Ammon's horn (tissue), 1 donor: ENCODE measurements around the gene CCSER1.
"Not testable (repeated sequence)": the region's sequence is repeated elsewhere in the genome, so short reads cannot be mapped to it uniquely, and the experiment has no call there.

ENCODE experiments used
- DNase-seq: peaks from one replicate; pipeline ENCODE4 v3.0.0-alpha.2; 2016; ENCODE audit warnings: low spot score

CCSER1 gene

DNA sequence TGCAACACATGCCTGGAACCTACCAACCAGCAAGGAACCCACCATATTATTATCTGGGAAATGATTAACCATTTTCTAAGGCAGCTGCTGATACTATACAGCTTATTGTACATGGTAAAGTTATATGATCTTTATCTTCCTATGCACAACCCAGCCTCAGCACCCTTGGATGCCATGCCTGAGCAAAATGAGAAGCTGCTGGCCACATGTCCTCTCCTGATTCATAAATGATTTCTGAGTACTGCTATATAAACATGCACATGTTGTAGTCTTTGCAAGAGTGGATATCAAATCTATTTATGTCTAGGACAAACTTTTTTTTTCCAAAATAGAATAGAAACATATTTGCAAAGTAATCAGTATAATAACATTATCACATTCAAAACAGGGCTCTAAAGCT lies 1043.6 kb downstream of the CCSER1 start:
- no peak for DNase-seq

DNA sequence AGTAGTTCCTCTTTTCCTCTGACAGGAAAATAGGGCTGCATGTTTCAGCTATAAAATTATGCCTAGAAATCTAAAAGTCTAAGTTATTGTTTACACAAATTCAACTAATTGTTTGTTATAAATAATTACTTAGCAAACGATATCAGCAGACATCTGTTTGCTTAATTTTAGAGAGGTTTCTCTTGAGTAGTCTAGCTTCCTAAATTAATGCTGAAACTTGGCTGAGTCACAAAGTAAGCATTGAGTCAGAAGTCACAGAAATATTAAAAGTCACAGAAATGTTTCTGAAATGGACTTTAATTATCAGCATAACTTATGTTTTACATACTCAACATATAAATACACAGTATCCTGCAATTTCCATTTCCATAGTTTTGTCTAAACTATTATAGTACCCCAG lies 1044.0 kb downstream of the CCSER1 start:
- no peak for DNase-seq

DNA sequence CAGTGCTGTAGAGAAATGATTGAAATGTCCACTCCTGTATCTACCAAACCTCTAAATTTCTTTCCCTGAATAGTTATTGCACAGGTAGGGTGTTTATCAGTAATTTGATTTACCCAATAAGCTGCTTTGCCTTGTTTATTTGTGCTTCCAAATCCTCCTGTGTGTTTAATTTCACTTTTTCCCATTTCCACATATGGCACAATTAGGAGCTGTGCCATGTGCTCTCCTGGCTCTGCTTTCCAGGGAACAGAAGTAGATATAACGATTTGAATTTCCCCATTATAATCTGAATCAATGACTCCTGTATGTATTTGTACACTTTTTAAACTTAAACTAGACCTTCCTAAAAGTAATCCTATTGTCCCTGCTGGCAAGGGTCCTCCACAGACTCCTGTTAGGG lies 1057.9 kb downstream of the CCSER1 start:
- DNase-seq = not testable (repeated sequence)

DNA sequence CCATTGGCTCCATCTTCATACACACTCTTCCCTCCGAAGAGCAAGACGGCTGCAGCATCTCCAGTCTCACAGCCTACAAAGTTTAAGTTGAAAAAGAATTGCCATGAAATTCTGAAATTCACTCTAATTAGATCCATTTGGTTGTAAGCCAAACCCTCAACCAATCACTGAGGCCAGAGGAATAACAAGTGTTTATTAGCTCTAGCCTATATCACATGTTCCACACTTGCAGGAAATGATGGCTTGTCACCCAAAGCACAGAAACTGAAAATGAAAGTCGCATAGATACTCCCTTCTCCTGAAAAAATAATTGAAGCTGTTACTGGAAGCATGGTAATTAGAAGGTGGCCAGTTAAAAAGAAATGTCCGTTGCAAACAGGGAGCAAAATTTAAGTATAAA lies 1071.8 kb downstream of the CCSER1 start:
- DNase-seq = peak; percentile 10

DNA sequence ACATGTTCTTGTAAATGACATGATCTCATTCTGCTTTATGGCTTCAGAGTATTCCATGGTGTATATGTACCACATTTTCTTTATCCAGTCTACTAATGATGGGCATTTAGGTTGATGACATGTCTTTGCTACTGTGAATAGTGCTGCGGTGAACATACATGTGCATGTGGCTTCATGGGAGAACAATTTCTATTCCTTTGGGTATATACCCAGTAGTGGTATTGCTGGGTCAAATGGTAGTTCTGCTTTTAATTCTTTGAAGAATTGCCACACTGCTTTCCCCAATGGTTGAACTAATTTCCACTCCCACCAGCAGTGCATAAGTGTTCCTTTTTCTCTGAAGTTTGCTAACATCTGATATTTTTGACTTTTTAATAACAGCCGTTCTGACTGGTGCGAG lies 1080.3 kb downstream of the CCSER1 start:
- DNase-seq = no peak

DNA sequence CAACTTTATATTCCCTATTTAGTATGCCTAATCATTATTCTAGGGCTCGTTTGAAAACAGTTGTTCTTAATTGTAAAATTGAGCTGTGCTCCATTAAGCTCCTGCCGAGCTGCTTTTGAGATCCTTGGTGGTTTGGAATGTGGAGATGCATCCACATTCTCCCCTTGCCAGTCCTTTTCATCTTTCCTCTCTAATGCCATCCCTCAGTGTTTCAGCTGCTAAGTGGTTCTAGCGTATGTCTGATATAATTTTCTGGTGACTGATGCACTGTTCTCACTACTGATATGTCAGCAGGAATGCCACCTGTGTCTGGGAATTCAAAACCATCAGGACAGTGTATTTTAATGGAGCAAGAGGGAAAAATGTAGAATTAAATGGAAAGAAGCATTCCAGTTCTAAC lies 1085.0 kb downstream of the CCSER1 start:
- no peak for DNase-seq

DNA sequence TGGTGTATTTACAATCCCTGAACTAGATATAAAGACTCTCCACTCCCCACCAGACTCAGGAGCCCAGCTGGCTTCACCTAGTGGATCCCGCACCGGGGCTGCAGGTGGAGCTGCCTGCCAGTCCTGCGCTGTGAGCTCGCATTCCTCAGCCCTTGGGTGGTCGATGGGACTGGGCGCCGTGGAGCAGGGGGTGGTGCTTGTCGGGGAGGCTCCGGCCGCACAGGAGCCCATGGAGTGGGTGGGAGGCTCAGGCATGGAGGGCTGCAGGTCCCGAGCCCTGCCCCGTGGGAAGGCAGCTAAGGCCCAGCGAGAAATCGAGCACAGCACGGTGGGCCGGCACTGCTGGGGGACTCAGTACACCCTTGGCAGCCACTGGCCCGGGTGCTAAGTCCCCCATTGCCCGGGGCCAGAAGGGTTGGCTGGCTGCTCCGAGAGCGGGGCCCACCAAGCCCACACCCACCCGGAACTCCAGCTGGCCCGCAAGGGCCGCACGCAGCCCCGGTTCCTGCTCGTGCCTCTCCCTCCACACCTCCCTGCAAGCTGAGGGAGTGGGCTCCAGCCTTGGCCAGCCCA lies 1090.7 kb downstream of the CCSER1 start:
- not testable (repeated sequence) for DNase-seq

DNA sequence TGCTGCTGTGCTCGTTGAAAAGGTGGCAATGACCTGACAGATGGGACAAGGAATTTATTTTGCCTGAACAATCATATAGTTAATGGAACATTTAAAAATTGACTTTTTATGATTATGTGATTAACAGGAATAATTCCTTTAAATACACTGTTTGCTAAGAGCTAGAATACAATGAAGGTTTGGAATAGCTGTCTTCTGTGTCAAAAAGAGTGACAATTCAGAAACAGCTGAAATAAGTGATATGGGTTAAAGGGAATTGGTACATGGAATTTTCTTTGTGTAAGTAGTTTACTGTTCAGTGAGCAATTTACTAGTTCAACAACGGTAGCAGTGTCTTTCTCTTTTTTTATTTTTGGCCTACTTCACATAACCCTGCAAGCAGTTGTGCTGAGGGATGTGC lies 1093.1 kb downstream of the CCSER1 start:
- DNase-seq = no peak

DNA sequence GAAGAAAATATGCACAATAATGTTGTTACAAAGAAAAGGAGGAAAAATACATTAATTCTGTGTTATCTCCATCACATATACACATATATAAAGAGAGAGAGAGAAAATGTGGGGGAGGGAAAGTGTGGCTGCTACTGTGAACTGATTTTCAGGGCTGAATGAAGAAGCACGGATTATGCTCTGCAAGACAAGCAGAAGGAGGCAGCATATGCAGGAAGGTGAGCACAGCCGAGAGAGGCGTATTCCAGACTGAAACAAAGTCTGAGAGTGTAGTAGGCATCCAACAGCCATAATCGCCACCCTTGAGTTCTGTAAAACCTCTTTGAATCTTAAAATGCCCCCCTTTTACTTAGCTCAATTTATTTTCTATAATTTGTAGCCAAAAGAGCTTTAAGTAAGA lies 1094.8 kb downstream of the CCSER1 start:
- DNase-seq = no peak

DNA sequence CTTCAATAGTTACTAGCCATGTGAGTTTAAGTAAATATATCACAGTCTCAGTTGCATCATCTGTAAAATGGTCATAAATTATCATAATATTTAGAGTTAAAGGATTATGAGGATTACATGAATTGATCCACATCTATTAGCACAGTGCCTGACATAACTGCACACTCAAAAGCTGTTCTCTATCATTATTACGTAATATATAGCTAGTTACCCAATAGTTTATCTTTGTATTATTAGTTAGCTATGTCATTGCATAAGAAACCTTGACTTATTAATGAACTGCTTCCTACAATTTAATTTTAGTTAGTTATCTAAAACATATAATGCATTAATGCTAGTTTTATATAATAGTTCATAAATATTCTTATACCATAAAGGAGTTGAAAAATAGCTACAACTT lies 1099.7 kb downstream of the CCSER1 start:
- DNase-seq = no peak

DNA sequence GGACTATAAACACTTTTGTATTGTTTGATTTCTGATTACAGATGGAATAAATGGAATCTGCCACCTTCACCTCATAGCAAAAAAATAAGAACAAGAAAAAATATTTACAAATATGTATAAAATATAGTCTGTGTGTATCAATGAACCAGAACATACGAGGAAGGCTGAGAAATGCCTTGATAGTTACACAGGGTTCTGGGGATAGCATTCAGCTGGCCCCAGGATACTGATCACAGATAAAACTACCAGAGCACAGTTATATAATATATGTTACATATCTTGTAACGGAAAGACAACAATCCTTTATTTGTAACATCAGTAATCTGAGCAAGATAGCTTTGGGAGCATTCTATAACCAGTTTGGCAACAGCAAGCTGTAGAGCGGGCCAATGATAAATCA lies 1101.5 kb downstream of the CCSER1 start:
- no peak for DNase-seq

DNA sequence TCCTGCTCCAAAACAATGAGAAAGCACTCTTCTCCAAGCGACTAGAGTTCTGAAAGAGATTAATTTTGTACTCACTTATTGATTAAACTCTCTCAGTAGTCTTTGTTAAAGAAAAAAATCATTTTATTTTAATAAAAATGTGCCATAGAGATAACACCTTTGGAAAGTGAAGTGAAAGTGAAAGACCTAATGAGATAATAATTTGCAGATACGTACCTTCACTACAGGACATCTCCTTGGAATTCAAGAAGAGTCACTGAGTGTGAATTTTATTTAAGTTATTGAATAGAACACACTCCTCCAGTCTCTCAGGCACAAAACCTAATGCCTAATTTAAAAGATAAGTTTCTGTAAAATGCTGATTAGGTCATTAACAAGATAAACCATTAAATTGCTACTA lies 1106.0 kb downstream of the CCSER1 start:
- no peak for DNase-seq

DNA sequence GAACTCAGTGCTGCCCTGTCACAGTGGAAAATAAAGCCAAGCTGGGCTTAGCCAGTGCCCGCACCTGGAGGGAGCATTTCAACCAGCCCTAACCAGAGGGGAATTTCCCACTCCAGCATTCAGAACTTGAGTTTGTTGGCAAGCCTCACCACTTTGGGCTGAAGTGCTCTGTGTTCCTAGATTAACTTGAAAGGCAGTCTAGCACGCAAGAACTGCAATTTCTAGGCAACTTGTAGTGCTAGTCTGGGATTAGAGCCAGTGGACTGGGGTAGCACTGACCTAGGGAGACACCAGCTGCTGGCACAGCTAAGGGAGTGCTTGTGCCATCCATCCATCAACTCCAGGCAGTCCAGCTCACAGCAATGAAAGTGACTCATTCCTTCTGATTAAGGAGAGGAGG lies 1115.9 kb downstream of the CCSER1 start:
- DNase-seq = peak; percentile 31

DNA sequence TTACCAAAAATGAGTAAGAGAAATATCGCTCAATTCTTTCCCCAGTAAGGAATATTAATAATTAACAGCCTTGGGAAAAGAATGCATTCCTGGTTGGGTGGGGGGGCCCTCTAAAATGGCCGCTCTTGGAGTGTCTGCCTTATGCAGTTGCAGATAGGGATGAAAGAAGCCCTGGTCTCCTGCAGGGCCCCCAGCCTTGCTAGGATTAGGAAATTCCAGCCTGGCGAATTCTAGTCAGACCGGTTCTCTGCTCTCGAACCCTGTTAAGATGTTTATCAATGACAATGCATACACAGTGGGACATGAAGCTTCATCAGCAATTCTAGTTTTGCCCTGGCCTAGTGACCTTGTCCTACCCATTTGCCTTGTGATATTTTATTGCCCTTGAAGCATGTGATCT lies 1128.8 kb downstream of the CCSER1 start:
- DNase-seq = no peak

DNA sequence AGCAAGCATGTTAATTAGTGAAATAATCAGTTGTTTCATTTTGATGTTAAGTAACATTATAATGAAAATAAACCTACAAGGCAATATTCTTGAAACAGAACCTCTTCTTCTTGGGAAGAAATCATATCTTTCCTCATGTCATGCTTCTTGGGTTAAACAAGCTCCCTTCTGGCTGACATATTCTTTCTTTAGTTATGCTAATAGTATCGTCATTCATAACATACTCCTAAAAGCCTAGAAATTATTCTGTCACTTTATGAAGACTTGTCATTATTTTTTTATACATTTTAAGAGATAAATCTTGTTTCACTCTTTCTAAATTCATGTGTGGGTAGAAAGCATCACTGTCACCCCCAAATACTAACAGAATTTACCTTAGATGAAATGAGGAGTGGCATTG lies 1129.6 kb downstream of the CCSER1 start:
- no peak for DNase-seq

DNA sequence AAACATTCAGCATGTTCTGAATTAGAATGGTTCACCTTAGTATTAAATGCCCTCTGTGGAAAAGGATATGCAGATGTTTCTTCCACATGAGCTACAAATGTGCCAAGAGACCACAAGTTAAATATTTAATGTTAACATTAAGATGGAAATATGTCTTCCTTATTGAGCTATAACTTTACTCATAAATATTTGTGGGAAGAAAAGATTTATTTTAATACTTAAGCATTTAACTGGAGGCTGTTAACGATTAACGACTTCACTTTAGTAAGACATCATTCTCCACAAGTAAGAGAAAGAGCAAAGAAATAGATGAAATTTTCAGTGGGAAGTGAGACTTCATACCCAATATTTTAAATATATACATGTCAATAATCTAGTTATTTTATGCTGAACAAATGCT lies 1130.5 kb downstream of the CCSER1 start:
- no peak for DNase-seq

DNA sequence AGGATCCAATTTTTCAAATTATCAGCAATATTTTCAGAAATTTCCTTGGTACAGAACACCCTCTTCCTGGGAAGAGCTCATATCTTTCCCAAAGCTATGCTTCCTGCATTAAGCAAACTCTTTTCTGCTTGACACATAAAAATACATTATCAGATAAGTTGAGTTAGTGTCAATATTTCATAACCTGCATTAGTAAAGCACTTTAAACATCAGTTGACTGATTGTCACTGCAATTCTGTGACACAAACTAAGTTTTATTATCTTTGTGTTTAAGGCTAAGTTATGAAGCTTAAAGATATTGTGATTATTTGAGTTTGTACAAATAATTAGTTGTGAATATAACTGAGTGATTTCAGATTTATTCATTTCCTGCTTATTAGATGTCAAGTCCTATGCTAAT lies 1131.1 kb downstream of the CCSER1 start:
- DNase-seq = no peak

DNA sequence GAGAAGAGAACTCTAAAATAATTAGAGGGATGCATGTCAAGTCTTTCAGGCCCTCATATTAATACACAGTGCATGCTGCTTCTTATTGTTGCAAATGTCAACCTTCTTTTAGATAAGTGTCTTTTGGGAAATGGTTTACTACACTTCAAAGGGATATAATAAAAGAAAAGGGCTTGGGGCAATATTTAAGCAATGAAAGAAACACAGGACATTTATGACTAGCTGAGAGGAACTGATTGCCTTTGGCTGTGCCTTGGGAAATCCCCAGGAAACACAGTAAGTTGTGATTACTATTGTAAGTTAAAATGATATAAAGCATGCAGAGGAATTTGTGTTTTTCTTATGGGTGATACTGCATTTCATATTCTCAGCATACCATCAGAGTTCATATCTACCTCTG lies 1140.3 kb downstream of the CCSER1 start:
- no peak for DNase-seq

DNA sequence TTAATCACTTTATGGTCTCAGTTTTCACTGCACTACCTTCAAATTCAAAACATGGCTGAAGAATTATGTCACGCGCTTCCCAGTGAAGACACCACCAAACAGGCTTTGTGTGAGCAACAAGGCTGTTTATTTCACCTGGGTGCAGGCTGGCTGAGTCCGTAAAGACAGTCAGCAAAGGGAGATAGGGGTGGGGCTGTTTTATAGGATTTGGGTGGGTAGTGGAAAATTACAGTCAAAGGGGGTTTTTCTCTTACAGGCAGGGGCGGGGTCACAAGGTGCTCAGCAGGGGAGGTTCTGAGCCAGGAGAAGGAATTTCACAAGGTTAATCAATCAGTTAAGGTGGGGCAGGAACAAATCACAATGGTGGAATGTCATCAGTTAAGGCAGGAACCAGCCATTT lies 1141.3 kb downstream of the CCSER1 start:
- not testable (repeated sequence) for DNase-seq

DNA sequence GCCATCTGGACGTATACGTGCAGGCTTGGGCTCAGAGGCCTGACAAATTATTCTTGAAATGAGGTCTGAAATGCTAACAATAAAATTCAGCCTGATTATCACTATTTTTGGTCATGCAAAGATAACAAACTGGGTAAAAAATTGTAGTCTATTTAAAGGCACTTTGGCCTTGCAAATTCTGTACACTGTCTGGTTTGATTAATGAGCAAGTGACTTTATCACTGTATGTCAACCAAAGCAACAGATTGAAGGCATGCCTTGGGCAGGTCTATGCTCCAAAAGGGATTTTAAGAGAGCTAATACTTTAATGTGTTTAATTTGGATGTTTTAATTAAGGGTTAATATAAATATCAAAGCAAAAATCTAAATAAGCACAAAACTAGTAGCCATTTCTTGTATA lies 1141.7 kb downstream of the CCSER1 start:
- no peak for DNase-seq

DNA sequence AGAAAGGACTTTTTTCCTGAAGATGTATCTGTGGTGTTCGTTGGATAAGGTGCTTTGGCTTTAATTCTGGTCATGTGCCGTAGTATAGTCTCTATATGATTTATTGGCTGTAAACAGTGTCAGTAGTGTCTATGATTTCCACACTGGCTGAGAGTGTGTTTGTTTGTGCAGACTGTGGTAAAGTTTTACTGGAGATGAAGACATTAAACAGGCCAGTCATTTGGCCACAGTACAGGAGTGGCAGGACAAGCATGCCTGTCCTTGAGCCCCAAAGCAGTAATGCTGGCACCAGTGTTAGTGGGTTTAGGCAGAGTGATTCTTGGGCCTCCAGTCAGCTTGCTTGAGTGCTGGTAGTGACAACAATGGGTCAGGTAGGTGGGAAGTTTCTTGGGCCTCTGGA lies 1152.7 kb downstream of the CCSER1 start:
- DNase-seq = no peak

DNA sequence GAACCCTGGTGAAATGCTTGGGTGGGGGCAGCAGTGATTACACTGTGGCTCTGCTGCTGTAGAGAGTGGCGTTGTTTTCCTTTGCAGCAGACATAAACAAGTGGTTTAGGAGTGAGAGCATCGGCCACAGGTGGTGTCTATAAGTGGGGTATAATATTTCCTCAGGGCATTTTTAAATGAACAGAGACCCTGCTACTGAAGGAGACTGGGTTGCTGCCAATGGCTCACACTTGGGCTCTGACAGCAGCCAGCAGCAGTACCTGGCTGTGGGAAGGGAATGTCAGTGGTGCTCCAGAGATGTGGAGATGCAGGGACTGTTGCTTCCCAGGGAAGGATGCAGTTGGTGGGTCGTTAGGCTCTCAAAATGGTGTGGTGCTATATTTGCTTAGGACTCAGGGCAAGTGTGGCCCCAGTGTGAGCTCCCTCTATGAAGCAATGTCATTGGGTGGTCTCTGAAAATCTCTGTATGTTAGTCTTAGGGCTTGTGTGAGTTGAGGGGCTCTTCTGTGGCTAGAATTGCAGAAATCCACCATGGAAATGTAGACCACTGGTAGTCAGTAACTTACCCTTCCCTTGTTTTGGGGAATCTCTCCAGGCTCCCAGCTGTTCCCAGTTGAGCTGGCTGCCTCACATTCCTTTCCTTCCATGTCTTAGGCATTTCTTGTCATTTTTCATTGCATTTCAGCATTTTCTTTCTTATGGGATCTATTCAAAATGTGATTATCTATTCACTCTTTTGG lies 1153.5 kb downstream of the CCSER1 start:
- DNase-seq = no peak

DNA sequence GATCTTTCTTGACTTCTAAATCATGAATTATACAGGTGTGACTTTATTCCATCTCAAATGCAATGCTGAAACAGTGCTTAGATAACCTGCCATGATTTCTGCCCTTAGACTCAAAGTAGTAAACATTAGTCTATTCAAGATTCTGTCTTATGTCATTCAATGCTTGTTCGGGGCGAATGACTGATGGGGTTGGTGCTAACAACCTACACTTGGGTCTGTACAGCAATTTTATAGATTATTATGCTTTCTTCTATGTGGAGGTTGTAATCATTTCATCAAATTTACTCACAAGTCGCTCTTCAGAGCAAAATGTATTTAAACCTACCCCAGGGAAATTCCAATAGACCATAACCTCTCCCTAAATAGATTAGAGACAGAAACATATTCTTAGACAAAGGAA lies 1155.0 kb downstream of the CCSER1 start:
- DNase-seq = no peak

DNA sequence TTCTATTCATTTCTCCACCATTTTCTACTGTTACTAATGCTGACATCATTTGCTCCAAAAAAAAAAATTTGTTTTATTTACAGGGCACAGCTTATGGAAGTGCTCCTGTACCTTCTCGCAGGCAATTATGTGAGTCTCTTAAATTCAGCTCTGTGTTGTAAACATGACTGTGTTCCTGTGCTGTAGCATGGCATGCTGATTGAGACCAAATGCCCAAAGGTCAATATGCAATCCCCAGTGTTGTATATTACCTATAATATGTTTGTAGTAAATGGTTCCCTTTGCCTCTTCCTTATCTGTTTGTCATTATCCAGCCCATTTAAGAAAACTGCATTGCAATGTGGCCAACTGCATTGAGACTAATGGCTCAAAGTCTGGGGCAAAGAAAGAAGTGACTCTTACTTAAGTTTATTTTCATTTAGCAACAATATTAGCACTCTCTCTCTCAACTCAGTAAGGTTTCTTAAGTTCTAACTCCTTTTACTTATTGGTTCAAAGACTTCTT lies 1156.6 kb downstream of the CCSER1 start:
- no peak for DNase-seq
